GM23338 (cell line): ENCODE data around the gene ARHGEF11. TPM values are rescaled to one million over a fixed set of nuclear protein-coding genes. Genes with fewer than 3 reads are reported as not detected.

Experiments used
- ETS1 ChIP-seq: IDR thresholded peaks from 2 replicates; pipeline ENCODE4 v1.6.1; 2016; ENCODE audit warnings: antibody characterized with exemption
- EZH2 ChIP-seq: fragments of 200-600 bp; sonication (generic); IDR thresholded peaks from one replicate; pipeline ENCODE4 v1.8.0; 2017; ENCODE audit warnings: antibody characterized with exemption, mild to moderate bottlenecking, low read depth; ENCODE audit not compliant: unreplicated experiment
- EZH2phosphoT487 ChIP-seq: fragments of 200-600 bp; sonication (generic); IDR thresholded peaks from one replicate; pipeline ENCODE4 v1.8.1; 2018; ENCODE audit warnings: antibody characterized with exemption; ENCODE audit not compliant: unreplicated experiment
- STAT1 ChIP-seq: IDR thresholded peaks from one replicate; pipeline ENCODE4 v1.6.1; 2016; ENCODE audit warnings: antibody characterized with exemption; ENCODE audit not compliant: unreplicated experiment
- ZNF114 ChIP-seq: fragments of 250-450 bp; sonication (Bioruptor Pico); IDR thresholded peaks from 2 replicates; pipeline ENCODE4 v1.5.0; 2020; ENCODE audit warnings: mild to moderate bottlenecking, moderate library complexity
- ZNF331 ChIP-seq: fragments of 250-450 bp; sonication (Bioruptor Pico); IDR thresholded peaks from 2 replicates; pipeline ENCODE4 v1.5.0; 2020; ENCODE audit warnings: low read depth, mild to moderate bottlenecking, moderate library complexity
- ZNF462 ChIP-seq: fragments of 250-450 bp; sonication (Bioruptor Pico); IDR thresholded peaks from 2 replicates; pipeline ENCODE4 v1.5.0; 2020; ENCODE audit warnings: mild to moderate bottlenecking, moderate library complexity
- microRNA counts: library from miRNA; unstranded; fragments of <30 nt; microRNA quantifications from one replicate; lab custom pipeline; 2017
- microRNA-seq: library from miRNA; unstranded; fragments of <30 nt; microRNA quantifications from one replicate; pipeline ENCODE4, GENCODE V29; 2017
- polyA plus RNA-seq: library from polyadenylated mRNA; unstranded; fragments of >200 nt; fragmentation: Nextera tagmentation; extraction: Ambion mirVana; gene quantifications from 2 replicates; pipeline ENCODE4 v1.2.1, GENCODE V29; 2016
- small RNA-seq: library from RNA; depleted of rRNA; stranded (forward); fragments of <200 nt; gene quantifications from one replicate; pipeline ENCODE3, GENCODE V24; 2014; ENCODE audit warnings: low replicate concordance
- total RNA-seq: library from RNA; depleted of rRNA; stranded (reverse); fragments of >200 nt; shearing (Covaris generic); gene quantifications from 2 replicates; pipeline ENCODE4 v1.2.3, GENCODE V29; 2014; rRNA removed

ARHGEF11 gene
- total and polyA plus RNA-seq, 2 experiments from 2014 or later, result 12.3 to 33.7 TPM

GRCh38 chr1:156885314-156885713, 160.2 kb downstream of the ARHGEF11 start (continued):
- TF ChIP-seq ZNF462 (CRISPR knock-in tag), result no peak
- TF ChIP-seq EZH2phosphoT487, result no peak
- TF ChIP-seq STAT1, result no peak
- TF ChIP-seq ZNF331, result no peak
- no peak for TF ChIP-seq ETS1
- no peak for TF ChIP-seq EZH2
- TF ChIP-seq ZNF114 (CRISPR knock-in tag), result no peak

MicroRNA genes within 50 kb of the gene (microRNA counts, 767-probe panel; counts per million panel counts)
- not detected for microRNA hsa-miR-765 (lab: Ali Mortazavi, UCI)

Small RNA genes lying within 50 kb of the gene (microRNA-seq; reads per million reads assigned to microRNA genes)
- gene MIR765, result not detected

Small RNA genes lying within 50 kb of the gene (small RNA-seq; reads per million reads assigned to genes)
- not detected for gene MIR765
- gene RN7SL612P, result not detected

Other genes starting within 250 kb of the ARHGEF11 start
- gene SH2D2A, start 228.9 kb downstream of the ARHGEF11 start, total RNA-seq, result 3.4 and 11.5 TPM in 2 replicates
- 4.6 and 5.5 TPM in 2 replicates for gene SH2D2A, start 228.9 kb downstream of the ARHGEF11 start, polyA plus RNA-seq
- gene INSRR, start 186.6 kb downstream of the ARHGEF11 start, total RNA-seq, result not detected in 2 replicates
- not detected in 2 replicates for gene INSRR, start 186.6 kb downstream of the ARHGEF11 start, polyA plus RNA-seq
- 0.08 and 0.42 TPM in 2 replicates for gene NTRK1, start 184.9 kb downstream of the ARHGEF11 start, total RNA-seq
- gene NTRK1, start 184.9 kb downstream of the ARHGEF11 start, polyA plus RNA-seq, result 0.23 and 0.45 TPM in 2 replicates
- 0.28 and 0.47 TPM in 2 replicates for gene PEAR1, start 152.0 kb downstream of the ARHGEF11 start, total RNA-seq
- 0.10 and 0.47 TPM in 2 replicates for gene PEAR1, start 152.0 kb downstream of the ARHGEF11 start, polyA plus RNA-seq
- not detected in 2 replicates for gene LRRC71, start 125.1 kb downstream of the ARHGEF11 start, total RNA-seq
- 0.24 and 0.31 TPM in 2 replicates for gene LRRC71, start 125.1 kb downstream of the ARHGEF11 start, polyA plus RNA-seq
- gene ETV3L, start 54.1 kb upstream of the ARHGEF11 start, total RNA-seq, result not detected in 2 replicates
- gene ETV3L, start 54.1 kb upstream of the ARHGEF11 start, polyA plus RNA-seq, result not detected in 2 replicates
- gene ETV3, start 92.7 kb upstream of the ARHGEF11 start, total RNA-seq, result 11.9 and 19.6 TPM in 2 replicates
- gene ETV3, start 92.7 kb upstream of the ARHGEF11 start, polyA plus RNA-seq, result 7.6 and 8.1 TPM in 2 replicates